ENCODE data around the gene PYGO2. TPM values are rescaled to one million over a fixed set of nuclear protein-coding genes. Genes with fewer than 3 reads are reported as not detected.

PYGO2 gene
- total RNA-seq, 1 experiment from 2014 or later = 37.4 TPM

DNA sequence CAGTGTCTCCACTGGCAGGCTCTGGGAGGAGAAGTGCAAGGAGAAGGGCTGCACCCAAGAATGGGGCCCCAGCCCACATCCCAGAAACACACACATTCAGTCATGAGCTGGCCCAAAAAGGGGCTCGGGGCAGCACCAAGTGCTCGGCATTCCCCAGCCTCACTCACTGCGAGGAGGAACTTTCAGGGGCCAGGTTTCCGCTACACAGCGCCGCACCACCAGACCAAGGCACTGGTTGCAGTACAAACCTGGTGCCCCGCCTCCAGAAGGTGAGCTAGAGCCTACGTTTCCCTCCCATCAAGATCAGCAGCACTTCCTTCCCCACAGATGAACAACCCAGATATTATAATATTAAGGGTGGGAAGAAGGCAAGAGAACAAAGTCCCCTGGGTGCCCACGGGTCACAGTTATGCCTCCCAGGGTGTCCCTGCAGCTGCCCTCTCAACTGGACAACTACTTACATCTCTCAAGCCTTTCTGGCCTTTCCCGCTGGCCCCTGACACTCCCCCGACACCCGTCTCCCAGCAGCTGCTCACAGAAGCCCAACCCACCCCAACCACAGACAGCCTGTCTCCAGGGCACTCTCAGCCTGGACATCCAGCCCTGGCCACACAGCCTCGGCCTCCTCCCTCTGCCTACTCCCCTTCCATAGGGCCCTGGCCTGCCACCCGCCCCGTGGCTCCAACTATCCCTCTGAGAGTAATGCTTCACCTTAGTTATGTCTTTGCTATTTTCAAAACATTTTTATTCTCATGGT, 9.5 kb downstream of the PYGO2 start (continued):
- TF ChIP-seq, protein P1, sequence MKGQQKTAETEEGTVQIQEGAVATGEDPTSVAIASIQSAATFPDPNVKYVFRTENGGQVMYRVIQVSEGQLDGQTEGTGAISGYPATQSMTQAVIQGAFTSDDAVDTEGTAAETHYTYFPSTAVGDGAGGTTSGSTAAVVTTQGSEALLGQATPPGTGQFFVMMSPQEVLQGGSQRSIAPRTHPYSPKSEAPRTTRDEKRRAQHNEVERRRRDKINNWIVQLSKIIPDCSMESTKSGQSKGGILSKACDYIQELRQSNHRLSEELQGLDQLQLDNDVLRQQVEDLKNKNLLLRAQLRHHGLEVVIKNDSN (CRISPR knock-in tag; IDR thresholded peaks at IDR 0.05) = no peak
- TF ChIP-seq PRRX2 (CRISPR knock-in tag; IDR thresholded peaks at IDR 0.05) = no peak
- TF ChIP-seq ZNF416 (CRISPR knock-in tag; IDR thresholded peaks at IDR 0.05) = no peak

DNA sequence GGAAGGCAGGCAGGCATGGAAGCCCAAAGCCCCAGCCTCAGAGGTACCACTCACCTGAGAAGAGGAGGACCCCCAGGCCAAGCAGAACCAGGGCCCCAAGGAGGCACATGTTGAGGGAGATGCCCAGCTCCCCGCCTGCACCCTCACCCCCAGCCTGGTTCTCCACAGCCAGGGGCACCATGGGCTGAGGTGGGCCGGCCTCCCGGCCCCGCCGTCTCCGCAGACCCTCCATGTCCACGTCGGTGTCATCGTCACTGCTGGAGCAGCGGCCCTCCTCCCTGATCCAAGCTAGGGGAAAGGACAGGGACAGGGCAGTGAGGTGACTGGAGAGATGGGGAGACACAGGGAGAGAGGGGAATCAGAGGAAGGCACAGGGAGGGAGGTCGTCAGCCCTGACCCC, 13.5 kb downstream of the PYGO2 start:
- Mint-ChIP-seq H3K27ac (no peak overlapping the region), H3K4me1 (peaks cover 14% of the 10 kb centered on the region), H3K27me3 (ENCODE audit: low read depth) (no peaks in the 10 kb centered on the region), H3K4me3 (no peak overlapping the region), H3K9me3 (no peaks in the 10 kb centered on the region), H3K36me3 (no peaks in the 10 kb centered on the region)
- no peak for TF ChIP-seq GRHL2 (CRISPR knock-in tag; IDR thresholded peaks at IDR 0.05; ENCODE audit: insufficient replicate concordance, severe bottlenecking)
- no peak for TF ChIP-seq MXD4 (CRISPR knock-in tag; IDR thresholded peaks at IDR 0.05; ENCODE audit: borderline replicate concordance)
- TF ChIP-seq, protein P2, sequence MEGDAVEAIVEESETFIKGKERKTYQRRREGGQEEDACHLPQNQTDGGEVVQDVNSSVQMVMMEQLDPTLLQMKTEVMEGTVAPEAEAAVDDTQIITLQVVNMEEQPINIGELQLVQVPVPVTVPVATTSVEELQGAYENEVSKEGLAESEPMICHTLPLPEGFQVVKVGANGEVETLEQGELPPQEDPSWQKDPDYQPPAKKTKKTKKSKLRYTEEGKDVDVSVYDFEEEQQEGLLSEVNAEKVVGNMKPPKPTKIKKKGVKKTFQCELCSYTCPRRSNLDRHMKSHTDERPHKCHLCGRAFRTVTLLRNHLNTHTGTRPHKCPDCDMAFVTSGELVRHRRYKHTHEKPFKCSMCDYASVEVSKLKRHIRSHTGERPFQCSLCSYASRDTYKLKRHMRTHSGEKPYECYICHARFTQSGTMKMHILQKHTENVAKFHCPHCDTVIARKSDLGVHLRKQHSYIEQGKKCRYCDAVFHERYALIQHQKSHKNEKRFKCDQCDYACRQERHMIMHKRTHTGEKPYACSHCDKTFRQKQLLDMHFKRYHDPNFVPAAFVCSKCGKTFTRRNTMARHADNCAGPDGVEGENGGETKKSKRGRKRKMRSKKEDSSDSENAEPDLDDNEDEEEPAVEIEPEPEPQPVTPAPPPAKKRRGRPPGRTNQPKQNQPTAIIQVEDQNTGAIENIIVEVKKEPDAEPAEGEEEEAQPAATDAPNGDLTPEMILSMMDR (IDR thresholded peaks at IDR 0.05) = no peak
- no peak for TF ChIP-seq SOX15 (CRISPR knock-in tag; IDR thresholded peaks at IDR 0.05)
- TF ChIP-seq, protein P3, sequence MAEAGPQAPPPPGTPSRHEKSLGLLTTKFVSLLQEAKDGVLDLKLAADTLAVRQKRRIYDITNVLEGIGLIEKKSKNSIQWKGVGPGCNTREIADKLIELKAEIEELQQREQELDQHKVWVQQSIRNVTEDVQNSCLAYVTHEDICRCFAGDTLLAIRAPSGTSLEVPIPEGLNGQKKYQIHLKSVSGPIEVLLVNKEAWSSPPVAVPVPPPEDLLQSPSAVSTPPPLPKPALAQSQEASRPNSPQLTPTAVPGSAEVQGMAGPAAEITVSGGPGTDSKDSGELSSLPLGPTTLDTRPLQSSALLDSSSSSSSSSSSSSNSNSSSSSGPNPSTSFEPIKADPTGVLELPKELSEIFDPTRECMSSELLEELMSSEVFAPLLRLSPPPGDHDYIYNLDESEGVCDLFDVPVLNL (CRISPR knock-in tag; IDR thresholded peaks at IDR 0.05; ENCODE audit: borderline replicate concordance, low read depth) = no peak
- no peak for TF ChIP-seq ZNF396 (CRISPR knock-in tag; IDR thresholded peaks at IDR 0.05; ENCODE audit: borderline replicate concordance)
- no peak for TF ChIP-seq NR2C2 (CRISPR knock-in tag; IDR thresholded peaks at IDR 0.05)
- TF ChIP-seq ZNF263 (CRISPR knock-in tag; IDR thresholded peaks at IDR 0.05; ENCODE audit: low read depth) = no peak
- TF ChIP-seq CREB1 (CRISPR knock-in tag; IDR thresholded peaks at IDR 0.05) = no peak
- TF ChIP-seq, protein P4, sequence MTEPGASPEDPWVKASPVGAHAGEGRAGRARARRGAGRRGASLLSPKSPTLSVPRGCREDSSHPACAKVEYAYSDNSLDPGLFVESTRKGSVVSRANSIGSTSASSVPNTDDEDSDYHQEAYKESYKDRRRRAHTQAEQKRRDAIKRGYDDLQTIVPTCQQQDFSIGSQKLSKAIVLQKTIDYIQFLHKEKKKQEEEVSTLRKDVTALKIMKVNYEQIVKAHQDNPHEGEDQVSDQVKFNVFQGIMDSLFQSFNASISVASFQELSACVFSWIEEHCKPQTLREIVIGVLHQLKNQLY (CRISPR knock-in tag; IDR thresholded peaks at IDR 0.05) = no peak
- TF ChIP-seq, protein P5, sequence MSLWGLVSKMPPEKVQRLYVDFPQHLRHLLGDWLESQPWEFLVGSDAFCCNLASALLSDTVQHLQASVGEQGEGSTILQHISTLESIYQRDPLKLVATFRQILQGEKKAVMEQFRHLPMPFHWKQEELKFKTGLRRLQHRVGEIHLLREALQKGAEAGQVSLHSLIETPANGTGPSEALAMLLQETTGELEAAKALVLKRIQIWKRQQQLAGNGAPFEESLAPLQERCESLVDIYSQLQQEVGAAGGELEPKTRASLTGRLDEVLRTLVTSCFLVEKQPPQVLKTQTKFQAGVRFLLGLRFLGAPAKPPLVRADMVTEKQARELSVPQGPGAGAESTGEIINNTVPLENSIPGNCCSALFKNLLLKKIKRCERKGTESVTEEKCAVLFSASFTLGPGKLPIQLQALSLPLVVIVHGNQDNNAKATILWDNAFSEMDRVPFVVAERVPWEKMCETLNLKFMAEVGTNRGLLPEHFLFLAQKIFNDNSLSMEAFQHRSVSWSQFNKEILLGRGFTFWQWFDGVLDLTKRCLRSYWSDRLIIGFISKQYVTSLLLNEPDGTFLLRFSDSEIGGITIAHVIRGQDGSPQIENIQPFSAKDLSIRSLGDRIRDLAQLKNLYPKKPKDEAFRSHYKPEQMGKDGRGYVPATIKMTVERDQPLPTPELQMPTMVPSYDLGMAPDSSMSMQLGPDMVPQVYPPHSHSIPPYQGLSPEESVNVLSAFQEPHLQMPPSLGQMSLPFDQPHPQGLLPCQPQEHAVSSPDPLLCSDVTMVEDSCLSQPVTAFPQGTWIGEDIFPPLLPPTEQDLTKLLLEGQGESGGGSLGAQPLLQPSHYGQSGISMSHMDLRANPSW (CRISPR knock-in tag; conservative IDR thresholded peaks at IDR 0.05; ENCODE audit: low read depth) = no peak
- DNase-seq (ENCODE audit: low spot score) (no peak), ATAC-seq (no peak)
- ChIA-PET CTCF (interaction anchor here (1.2 kb wide), 1 partner anchor 46 kb away, joined by 3 read pairs; the partner anchor contains the start of gene LENEP), POLR2A (no interaction called here)

Data from WTC11 (cell line).